ENCODE measurements around the gene STAC. TPM values are rescaled to one million over a fixed set of nuclear protein-coding genes. Genes with fewer than 3 reads are reported as not detected.

STAC gene
- total and polyA plus RNA-seq, 8 donors, result 0.29 to 7.2 (median 0.61) TPM; not detected in 4

- no peak overlapping the region for H3K4me3 ChIP-seq
- 54 to 65% (median 57%) methylated on average over 2 of the region's 2 CpGs for WGBS, 5 donors
- no peaks in the 10 kb centered on the region for H3K27me3 ChIP-seq
- H3K36me3 ChIP-seq, result no peaks in the 10 kb centered on the region
- no peak for TF ChIP-seq EP300 (IDR thresholded peaks at IDR 0.05)
- intact Hi-C loops (cut with DNase I; ENCODE audit: low total_unique reads), result no loop called here
- DNase-seq, result no peak
- peaks cover 0 to 5% (median 0%) of the 10 kb centered on the region in 4 donors for H3K4me1 ChIP-seq
- no peaks in the 10 kb centered on the region for H3K9me3 ChIP-seq
- H3K27ac ChIP-seq, result no peak overlapping the region
Observed at GRCh38 chr3:36542186-36542585, 161.9 kb downstream of the STAC start.

GRCh38 chr3:36543276-36543997 lies 163.1 kb downstream of the STAC start:
- H3K4me3 ChIP-seq, result no peak overlapping the region
- TF ChIP-seq EP300 (IDR thresholded peaks at IDR 0.05) (no peak), POLR2A (IDR thresholded peaks at IDR 0.05) (no peak), CTCF (IDR thresholded peaks at IDR 0.05) (no peak), POLR2AphosphoS5 (IDR thresholded peaks at IDR 0.05) (no peak)
- DNase-seq, result no peak
- H3K36me3 ChIP-seq, result no peaks in the 10 kb centered on the region
- intact Hi-C loops (cut with DNase I; ENCODE audit: low total_unique reads), result no loop called here
- no peaks in the 10 kb centered on the region for H3K27me3 ChIP-seq
- peaks cover 0 to 3% (median 1%) of the 10 kb centered on the region in 4 donors for H3K9me3 ChIP-seq
- WGBS, 5 donors, result 80 to 93% (median 86%) methylated on average over 5 of the region's 5 CpGs
- peaks cover 0 to 2% (median 0%) of the 10 kb centered on the region in 4 donors for H3K4me1 ChIP-seq
- H3K27ac ChIP-seq, result no peak overlapping the region

- peaks cover 0 to 12% (median 10%) of the 10 kb centered on the region in 4 donors for H3K9me3 ChIP-seq
- no peaks in the 10 kb centered on the region for H3K27me3 ChIP-seq
- H3K36me3 ChIP-seq, result no peaks in the 10 kb centered on the region
- TF ChIP-seq POLR2A (IDR thresholded peaks at IDR 0.05) (no peak), EP300 (IDR thresholded peaks at IDR 0.05) (no peak), CTCF (IDR thresholded peaks at IDR 0.05) (no peak), POLR2AphosphoS5 (IDR thresholded peaks at IDR 0.05) (no peak)
- no peaks in the 10 kb centered on the region for H3K4me1 ChIP-seq
- H3K4me3 ChIP-seq, result no peak overlapping the region
- intact Hi-C loops (cut with DNase I; ENCODE audit: low total_unique reads), result no loop called here
- WGBS, 5 donors, result 24 to 51% (median 48%) methylated on average over 5 of the region's 5 CpGs
- peak in 1 of 2 donors; percentile 27 for DNase-seq
- no peak overlapping the region for H3K27ac ChIP-seq
Observed at GRCh38 chr3:36546226-36546625, 165.9 kb downstream of the STAC start.

- DNase-seq, result no peak
- no peak for TF ChIP-seq POLR2A (IDR thresholded peaks at IDR 0.05)
- no peak for TF ChIP-seq CTCF (IDR thresholded peaks at IDR 0.05)
- TF ChIP-seq POLR2AphosphoS5 (IDR thresholded peaks at IDR 0.05), result no peak
- Histone ChIP-seq H3K9me3 (peaks cover 0 to 12% (median 10%) of the 10 kb centered on the region in 4 donors), H3K36me3 (no peaks in the 10 kb centered on the region), H3K27ac (no peak overlapping the region), H3K4me3 (no peak overlapping the region), H3K27me3 (no peaks in the 10 kb centered on the region), H3K4me1 (no peaks in the 10 kb centered on the region)
- 71 to 90% (median 75%) methylated on average over 2 of the region's 2 CpGs for WGBS, 5 donors
- intact Hi-C loops (cut with DNase I; ENCODE audit: low total_unique reads), result no loop called here
Observed at GRCh38 chr3:36548712-36549111, 168.4 kb downstream of the STAC start.

GRCh38 chr3:36557021-36557707 lies 176.9 kb downstream of the STAC start:
- no peaks in the 10 kb centered on the region for H3K36me3 ChIP-seq
- 58 to 76% (median 67%) methylated on average over 2 of the region's 2 CpGs for WGBS, 5 donors
- intact Hi-C loops (cut with DNase I; ENCODE audit: low total_unique reads), result no loop called here

More at GRCh38 chr3:36557021-36557707, 176.9 kb downstream of the STAC start:
- TF ChIP-seq POLR2AphosphoS5 (IDR thresholded peaks at IDR 0.05), result no peak
- no peak for TF ChIP-seq CTCF (IDR thresholded peaks at IDR 0.05)
- no peak for TF ChIP-seq POLR2A (IDR thresholded peaks at IDR 0.05)
- TF ChIP-seq EP300 (IDR thresholded peaks at IDR 0.05), result no peak
- no peaks in the 10 kb centered on the region for H3K9me3 ChIP-seq
- no peaks in the 10 kb centered on the region for H3K4me1 ChIP-seq
- DNase-seq, result no peak
- H3K27ac ChIP-seq, result no peak overlapping the region
- H3K27me3 ChIP-seq, result no peaks in the 10 kb centered on the region
- no peak overlapping the region for H3K4me3 ChIP-seq

Measured in stomach (tissue), 9 donors.